ENCODE results near the gene ABCC11.

The ABCC11 gene

GRCh38 chr16:48152226-48152625, 95.1 kb downstream of the ABCC11 start:
- no peak overlapping the region for H3K4me3 ChIP-seq (ENCODE audit: low read length)
- no peaks in the 10 kb centered on the region for H3K36me3 ChIP-seq (ENCODE audit: control insufficient read depth, insufficient read depth, low read length)
- WGBS (ENCODE audit: insufficient coverage, insufficient read length): no CpG with 5 or more reads among the region's 9 CpGs
- H3K27me3 ChIP-seq (ENCODE audit: control insufficient read depth, insufficient read depth, low read length): no peaks in the 10 kb centered on the region; the same call in 1 of the 2 replicates
- no peak for DNase-seq (ENCODE audit: low read depth, low spot score)
- H3K9me3 ChIP-seq (ENCODE audit: control insufficient read depth, insufficient read depth, low read length): no peaks in the 10 kb centered on the region
- H3K4me1 ChIP-seq (ENCODE audit: control insufficient read depth, insufficient read depth, low read length): no peaks in the 10 kb centered on the region
- H3K27ac ChIP-seq (ENCODE audit: low read length): no peak overlapping the region

- no peak for DNase-seq (ENCODE audit: low read depth, low spot score)
- Histone ChIP-seq H3K4me1 (ENCODE audit: control insufficient read depth, insufficient read depth, low read length) (no peaks in the 10 kb centered on the region), H3K9me3 (ENCODE audit: control insufficient read depth, insufficient read depth, low read length) (no peaks in the 10 kb centered on the region), H3K27me3 (ENCODE audit: control insufficient read depth, insufficient read depth, low read length) (no peaks in the 10 kb centered on the region), H3K4me3 (ENCODE audit: low read length) (no peak overlapping the region), H3K36me3 (ENCODE audit: control insufficient read depth, insufficient read depth, low read length) (no peaks in the 10 kb centered on the region), H3K27ac (ENCODE audit: low read length) (no peak overlapping the region)
- WGBS (ENCODE audit: insufficient coverage, insufficient read length): no CpG with 5 or more reads among the region's 1 CpG
These were observed 96.6 kb downstream of the ABCC11 start for GRCh38 chr16:48150707-48151106.

GRCh38 chr16:48146710-48147109, 100.6 kb downstream of the ABCC11 start:
- DNase-seq (ENCODE audit: low read depth, low spot score): no peak
- no CpG with 5 or more reads among the region's 4 CpGs for WGBS (ENCODE audit: insufficient coverage, insufficient read length)
- Histone ChIP-seq H3K4me3 (ENCODE audit: low read length) (no peak overlapping the region), H3K27me3 (ENCODE audit: control insufficient read depth, insufficient read depth, low read length) (no peaks in the 10 kb centered on the region), H3K4me1 (ENCODE audit: control insufficient read depth, insufficient read depth, low read length) (no peaks in the 10 kb centered on the region), H3K9me3 (ENCODE audit: control insufficient read depth, insufficient read depth, low read length) (0 out of 2 replicates have a peak, but pooled peaks cover 2% of the 10 kb centered on the region), H3K27ac (ENCODE audit: low read length) (no peak overlapping the region), H3K36me3 (ENCODE audit: control insufficient read depth, insufficient read depth, low read length) (no peaks in the 10 kb centered on the region)

GRCh38 chr16:48146131-48146530, 101.2 kb downstream of the ABCC11 start:
- no peak overlapping the region for H3K4me3 ChIP-seq (ENCODE audit: low read length)
- H3K4me1 ChIP-seq (ENCODE audit: control insufficient read depth, insufficient read depth, low read length): no peaks in the 10 kb centered on the region
- H3K27me3 ChIP-seq (ENCODE audit: control insufficient read depth, insufficient read depth, low read length): no peaks in the 10 kb centered on the region
- DNase-seq (ENCODE audit: low read depth, low spot score): no peak
- H3K36me3 ChIP-seq (ENCODE audit: control insufficient read depth, insufficient read depth, low read length): no peaks in the 10 kb centered on the region
- H3K9me3 ChIP-seq (ENCODE audit: control insufficient read depth, insufficient read depth, low read length): 0 out of 2 replicates have a peak, but pooled peaks cover 2% of the 10 kb centered on the region
- no peak overlapping the region for H3K27ac ChIP-seq (ENCODE audit: low read length)
- no CpG with 5 or more reads among the region's 7 CpGs for WGBS (ENCODE audit: insufficient coverage, insufficient read length)

GRCh38 chr16:48143812-48144368, 103.4 kb downstream of the ABCC11 start:
- Histone ChIP-seq H3K36me3 (ENCODE audit: control insufficient read depth, insufficient read depth, low read length) (no peaks in the 10 kb centered on the region), H3K27me3 (ENCODE audit: control insufficient read depth, insufficient read depth, low read length) (no peaks in the 10 kb centered on the region), H3K9me3 (ENCODE audit: control insufficient read depth, insufficient read depth, low read length) (0 out of 2 replicates have a peak, but pooled peaks cover 2% of the 10 kb centered on the region), H3K4me3 (ENCODE audit: low read length) (no peak overlapping the region), H3K4me1 (ENCODE audit: control insufficient read depth, insufficient read depth, low read length) (no peaks in the 10 kb centered on the region), H3K27ac (ENCODE audit: low read length) (no peak overlapping the region)
- DNase-seq (ENCODE audit: low read depth, low spot score): no peak
- WGBS (ENCODE audit: insufficient coverage, insufficient read length): no CpG with 5 or more reads among the region's 9 CpGs

- 0 out of 2 replicates have a peak, but pooled peaks cover 2% of the 10 kb centered on the region for H3K9me3 ChIP-seq (ENCODE audit: control insufficient read depth, insufficient read depth, low read length)
- H3K4me3 ChIP-seq (ENCODE audit: low read length): no peak overlapping the region
- H3K27me3 ChIP-seq (ENCODE audit: control insufficient read depth, insufficient read depth, low read length): no peaks in the 10 kb centered on the region
- no peaks in the 10 kb centered on the region for H3K36me3 ChIP-seq (ENCODE audit: control insufficient read depth, insufficient read depth, low read length)
- DNase-seq (ENCODE audit: low read depth, low spot score): no peak
- no peak overlapping the region for H3K27ac ChIP-seq (ENCODE audit: low read length)
- H3K4me1 ChIP-seq (ENCODE audit: control insufficient read depth, insufficient read depth, low read length): peaks cover 2% of the 10 kb centered on the region; the same call in 1 of the 2 replicates
- no CpG with 5 or more reads among the region's 6 CpGs for WGBS (ENCODE audit: insufficient coverage, insufficient read length)
These were observed 106.5 kb downstream of the ABCC11 start for GRCh38 chr16:48140821-48141220.

- Histone ChIP-seq H3K4me3 (ENCODE audit: low read length) (no peak overlapping the region), H3K36me3 (ENCODE audit: control insufficient read depth, insufficient read depth, low read length) (no peaks in the 10 kb centered on the region), H3K27me3 (ENCODE audit: control insufficient read depth, insufficient read depth, low read length) (no peaks in the 10 kb centered on the region), H3K9me3 (ENCODE audit: control insufficient read depth, insufficient read depth, low read length) (0 out of 2 replicates have a peak, but pooled peaks cover 2% of the 10 kb centered on the region), H3K4me1 (ENCODE audit: control insufficient read depth, insufficient read depth, low read length) (peaks cover 2% of the 10 kb centered on the region; the same call in 1 of the 2 replicates), H3K27ac (ENCODE audit: low read length) (no peak overlapping the region)
- no CpG with 5 or more reads among the region's 3 CpGs for WGBS (ENCODE audit: insufficient coverage, insufficient read length)
- DNase-seq (ENCODE audit: low read depth, low spot score): no peak
These were observed 107.8 kb downstream of the ABCC11 start for GRCh38 chr16:48139517-48139916.

- Histone ChIP-seq H3K36me3 (ENCODE audit: control insufficient read depth, insufficient read depth, low read length) (no peaks in the 10 kb centered on the region), H3K27ac (ENCODE audit: low read length) (no peak overlapping the region), H3K4me1 (ENCODE audit: control insufficient read depth, insufficient read depth, low read length) (peaks cover 2% of the 10 kb centered on the region; the same call in 1 of the 2 replicates), H3K27me3 (ENCODE audit: control insufficient read depth, insufficient read depth, low read length) (no peaks in the 10 kb centered on the region), H3K9me3 (ENCODE audit: control insufficient read depth, insufficient read depth, low read length) (0 out of 2 replicates have a peak, but pooled peaks cover 2% of the 10 kb centered on the region), H3K4me3 (ENCODE audit: low read length) (no peak overlapping the region)
- no CpG with 5 or more reads among the region's 2 CpGs for WGBS (ENCODE audit: insufficient coverage, insufficient read length)
- no peak for DNase-seq (ENCODE audit: low read depth, low spot score)
These were observed 108.8 kb downstream of the ABCC11 start for GRCh38 chr16:48138543-48138942.

GRCh38 chr16:48137822-48138221, 109.5 kb downstream of the ABCC11 start:
- no peaks in the 10 kb centered on the region for H3K9me3 ChIP-seq (ENCODE audit: control insufficient read depth, insufficient read depth, low read length)
- no peak overlapping the region for H3K4me3 ChIP-seq (ENCODE audit: low read length)
- no peaks in the 10 kb centered on the region for H3K36me3 ChIP-seq (ENCODE audit: control insufficient read depth, insufficient read depth, low read length)
- no peaks in the 10 kb centered on the region for H3K27me3 ChIP-seq (ENCODE audit: control insufficient read depth, insufficient read depth, low read length)
- H3K4me1 ChIP-seq (ENCODE audit: control insufficient read depth, insufficient read depth, low read length): peaks cover 2% of the 10 kb centered on the region; the same call in 1 of the 2 replicates
- no peak overlapping the region for H3K27ac ChIP-seq (ENCODE audit: low read length)
- no CpG with 5 or more reads among the region's 3 CpGs for WGBS (ENCODE audit: insufficient coverage, insufficient read length)
- no peak for DNase-seq (ENCODE audit: low read depth, low spot score)

- WGBS (ENCODE audit: insufficient coverage, insufficient read length): no CpG with 5 or more reads among the region's 9 CpGs
- H3K27ac ChIP-seq (ENCODE audit: low read length): no peak overlapping the region
- H3K9me3 ChIP-seq (ENCODE audit: control insufficient read depth, insufficient read depth, low read length): no peaks in the 10 kb centered on the region
- no peak for DNase-seq (ENCODE audit: low read depth, low spot score)
- no peaks in the 10 kb centered on the region for H3K27me3 ChIP-seq (ENCODE audit: control insufficient read depth, insufficient read depth, low read length)
- H3K36me3 ChIP-seq (ENCODE audit: control insufficient read depth, insufficient read depth, low read length): no peaks in the 10 kb centered on the region
- no peak overlapping the region for H3K4me3 ChIP-seq (ENCODE audit: low read length)
- H3K4me1 ChIP-seq (ENCODE audit: control insufficient read depth, insufficient read depth, low read length): peaks cover 2% of the 10 kb centered on the region; the same call in 1 of the 2 replicates
These were observed 110.6 kb downstream of the ABCC11 start for GRCh38 chr16:48136547-48137360.
